Right forelimb (tissue), 1 donor: ENCODE measurements around the gene CHST3.

Experiments
- DNase-seq: peaks from one replicate; pipeline ENCODE4 v3.0.0-alpha.2; 2018

The CHST3 gene

DNA sequence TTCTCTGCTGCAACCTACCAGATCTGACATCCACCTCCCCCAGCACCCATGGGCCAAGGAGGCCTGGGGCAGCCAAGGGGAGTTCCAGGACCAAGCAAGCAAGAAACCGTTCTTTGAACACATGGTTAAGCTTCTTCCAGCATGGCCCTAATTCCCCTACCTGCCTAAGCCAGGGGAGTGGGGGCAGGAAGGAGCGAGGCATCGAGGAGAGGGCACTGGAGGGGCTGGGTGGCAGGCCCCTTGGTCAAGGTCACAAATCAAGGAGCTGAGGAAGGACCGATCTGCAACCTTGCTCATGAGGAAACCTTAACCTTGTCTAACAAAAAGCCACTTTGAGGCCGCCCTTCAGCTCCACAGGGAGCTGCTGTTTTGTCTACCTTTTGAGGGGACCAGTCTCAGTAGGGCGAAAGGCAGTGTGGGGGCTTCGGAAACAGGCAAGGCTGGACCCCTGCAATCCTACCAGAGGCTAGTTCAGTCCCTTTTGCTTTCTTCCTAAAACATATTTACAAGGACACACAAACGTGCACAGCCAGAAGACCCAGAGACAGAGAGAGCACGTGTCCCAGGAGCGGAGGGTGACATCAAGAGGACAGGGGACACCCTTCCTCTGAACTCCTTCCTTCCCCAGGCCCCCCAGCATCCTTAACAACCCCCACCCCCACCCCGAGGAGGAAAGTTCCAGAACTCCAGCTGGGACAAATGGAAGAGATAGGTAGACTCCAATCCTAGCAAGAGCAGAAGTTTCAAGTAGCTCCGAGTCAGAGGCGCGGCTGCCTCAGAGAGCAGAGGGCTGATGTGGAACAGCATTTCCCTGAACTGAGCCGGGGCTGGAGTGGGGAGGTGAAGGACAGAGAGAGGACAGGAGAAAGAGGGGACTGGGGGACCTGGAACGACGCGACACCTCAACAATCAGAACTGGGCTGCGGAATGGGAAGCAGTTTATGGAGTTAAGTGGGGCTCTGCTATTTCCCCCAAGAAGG is 95.9 kb downstream of the CHST3 start:
- no peak for DNase-seq

- DNase-seq = no peak
These were observed 97.3 kb downstream of the CHST3 start for GRCh38 chr10:72061491-72061890.

DNA sequence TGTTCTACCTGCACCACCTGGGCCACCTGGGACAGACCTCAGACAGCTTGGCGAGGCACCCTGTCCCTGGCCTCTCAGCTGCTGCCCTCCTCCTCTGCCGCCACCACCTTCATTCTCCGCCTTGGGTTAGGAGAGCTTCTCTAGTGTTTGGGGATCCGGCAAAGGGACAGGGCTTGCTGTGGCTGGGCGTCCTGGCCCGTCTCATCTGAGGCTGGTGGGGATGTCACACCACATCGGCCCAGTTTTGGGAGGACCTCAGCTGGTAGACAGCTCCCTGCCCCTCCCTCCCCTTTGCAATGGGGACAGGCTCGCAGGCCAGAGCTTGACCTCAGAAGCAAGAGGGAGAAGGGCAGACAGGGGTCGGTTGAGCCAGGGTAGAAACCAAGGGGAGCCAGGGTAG is 97.7 kb downstream of the CHST3 start:
- no peak for DNase-seq

DNA sequence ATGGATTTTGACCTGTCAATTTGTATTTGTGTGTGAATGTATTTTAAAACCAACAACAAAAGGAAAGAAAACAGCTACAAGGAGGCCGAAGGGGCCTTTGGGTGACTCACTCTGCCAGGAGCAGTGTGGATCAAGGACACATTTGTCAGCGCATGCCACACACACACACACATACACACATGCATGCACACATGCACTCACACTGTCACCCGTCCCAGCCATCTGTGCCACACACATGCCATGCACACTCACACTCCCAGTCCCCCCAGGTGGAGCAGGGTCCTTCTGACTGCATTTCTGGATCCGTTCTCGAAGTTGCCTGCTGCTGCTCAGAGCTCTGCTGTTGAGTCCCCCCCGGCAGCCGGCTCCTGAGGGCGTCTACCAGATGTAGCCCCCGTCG is 98.2 kb downstream of the CHST3 start:
- DNase-seq = no peak
